GF-D8 (cell line): ENCODE data around the gene CHN2.

ENCODE experiments used
- DNase-seq: peaks from one replicate; lab custom pipeline; 2025; lab: John Stamatoyannopoulos, UW

Gene CHN2

DNA sequence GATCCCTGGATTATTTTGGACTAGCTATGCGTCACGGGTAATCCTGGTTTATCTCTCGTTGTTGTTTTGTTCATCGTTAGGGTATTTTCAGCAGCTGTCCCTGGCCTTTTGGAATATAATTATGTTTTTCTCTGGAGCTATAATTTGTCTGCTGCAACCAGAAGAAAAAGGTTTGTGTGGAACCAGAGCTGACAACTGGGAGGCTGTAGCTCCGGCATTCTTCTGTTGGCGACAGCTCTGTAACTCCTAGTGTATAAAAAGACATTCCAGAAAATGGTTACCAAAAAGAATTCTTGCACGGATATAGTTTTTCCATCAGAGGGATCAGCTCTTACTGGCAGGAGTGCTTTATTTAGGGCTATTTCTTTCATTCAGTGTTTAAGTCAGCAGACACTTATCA, 238.1 kb downstream of the CHN2 start:
- no peak for DNase-seq

DNA sequence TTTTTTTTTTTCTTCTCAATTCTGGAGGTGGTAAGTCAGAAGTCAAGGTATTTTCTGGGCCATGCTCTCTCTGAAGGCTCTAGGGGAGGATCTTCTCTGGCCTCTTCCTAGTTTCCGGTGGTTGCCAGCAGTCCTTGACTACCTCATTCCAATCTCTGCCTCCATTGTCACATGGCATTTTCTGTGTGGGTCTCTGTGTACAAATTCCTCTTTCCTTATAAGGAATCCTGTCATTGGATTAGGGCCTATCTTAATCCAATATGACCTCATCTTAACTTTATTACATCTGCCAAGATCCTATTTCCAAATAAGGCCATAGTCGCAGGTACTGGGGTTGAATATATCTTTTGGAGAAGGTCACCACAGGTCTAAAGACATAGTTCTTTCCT, 239.8 kb downstream of the CHN2 start:
- DNase-seq, result no peak

DNA sequence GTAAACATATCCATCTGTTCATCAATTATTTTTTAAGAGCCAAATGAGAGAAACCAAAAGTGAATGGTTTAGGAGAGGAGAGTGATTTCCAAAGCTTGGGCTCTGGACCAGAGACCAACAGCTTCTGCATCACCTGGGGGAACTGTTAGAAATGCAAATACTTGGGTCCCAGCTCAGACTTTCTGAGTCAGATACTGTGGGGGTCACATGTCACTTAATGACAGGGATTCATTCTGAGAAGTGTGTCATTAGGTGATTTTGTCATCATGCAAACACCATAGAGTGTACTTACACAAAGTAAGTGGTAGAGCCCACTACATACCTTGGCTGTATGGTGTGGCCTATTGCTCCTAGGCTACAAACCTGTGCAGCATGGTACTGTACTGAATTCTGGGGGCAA, 240.6 kb downstream of the CHN2 start:
- DNase-seq, result no peak

DNA sequence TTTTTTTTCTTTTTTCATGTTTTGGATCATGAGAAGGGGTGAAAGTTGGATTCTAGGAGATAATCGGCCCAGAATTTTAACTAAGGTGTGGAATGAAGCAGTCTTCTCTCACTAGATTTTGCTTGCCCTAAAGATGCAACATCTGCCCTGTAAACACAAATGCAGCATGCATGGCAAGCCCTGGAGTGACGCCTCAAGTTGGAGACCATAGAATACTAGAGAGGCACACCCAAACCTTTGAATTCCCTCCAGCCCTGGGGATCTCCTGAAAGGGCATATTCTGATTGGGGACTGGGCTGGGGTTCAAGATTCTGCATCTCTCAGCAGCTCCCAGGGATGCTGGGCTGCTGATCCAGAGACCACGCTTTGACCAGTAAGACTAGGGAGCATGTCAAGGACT, 241.3 kb downstream of the CHN2 start:
- DNase-seq, result no peak

DNA sequence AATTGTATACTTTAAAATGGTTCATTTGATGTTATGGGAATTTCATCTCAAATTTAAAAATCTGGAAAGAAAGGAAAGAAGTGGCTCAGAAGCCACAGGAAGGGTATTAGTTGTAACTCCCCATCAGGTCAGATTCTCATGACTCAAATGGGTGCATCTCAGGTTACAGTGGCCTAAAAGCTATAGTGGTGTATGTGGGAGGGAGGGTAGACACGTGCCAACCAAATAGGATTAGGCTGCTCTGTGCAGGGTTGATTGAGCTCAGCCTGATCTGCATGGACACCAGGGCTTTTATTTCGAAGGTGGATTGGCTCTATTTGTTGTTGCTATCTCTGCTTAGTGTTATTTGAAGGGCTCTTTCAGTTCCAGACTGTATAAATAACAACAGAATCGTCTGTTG, 247.6 kb downstream of the CHN2 start:
- DNase-seq, result no peak

DNA sequence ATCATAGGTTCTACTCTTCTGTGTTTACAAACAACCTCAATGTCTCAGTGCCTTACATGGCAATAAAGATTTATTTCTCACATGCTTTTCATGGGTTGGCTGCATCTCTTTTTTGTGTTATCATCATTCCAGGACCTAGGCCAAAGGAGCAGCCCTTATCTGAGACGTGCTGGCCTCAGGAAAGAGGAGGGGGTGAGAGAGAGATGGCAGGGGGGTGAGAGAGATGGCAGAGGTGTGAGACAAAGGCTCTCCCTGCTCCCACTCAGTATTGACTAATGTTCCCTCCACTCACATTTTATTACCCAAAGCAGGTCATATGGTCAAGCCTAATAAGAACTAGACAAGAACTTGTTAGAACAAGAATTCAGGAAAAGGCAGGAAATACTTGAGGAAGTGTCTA, 249.0 kb downstream of the CHN2 start:
- no peak for DNase-seq

DNA sequence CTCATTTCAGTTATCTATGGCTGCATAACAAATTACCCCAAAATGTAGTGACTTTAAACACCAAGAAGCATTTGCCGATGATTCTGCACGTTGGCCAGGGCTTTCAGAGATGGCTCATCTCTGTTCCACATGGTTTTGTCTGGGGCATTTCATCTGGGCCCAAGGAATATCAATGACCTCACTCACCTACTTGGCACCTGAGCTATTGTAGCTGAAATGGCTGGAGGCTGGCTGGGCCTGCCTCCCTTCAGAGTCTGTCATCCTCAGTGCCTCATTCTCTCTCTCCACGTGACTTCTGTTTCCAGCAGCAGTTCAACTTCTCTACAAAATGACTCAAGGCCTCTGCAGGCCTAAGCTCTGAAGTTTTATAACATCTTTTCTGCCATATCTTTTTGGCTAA, 249.7 kb downstream of the CHN2 start:
- no peak for DNase-seq

DNA sequence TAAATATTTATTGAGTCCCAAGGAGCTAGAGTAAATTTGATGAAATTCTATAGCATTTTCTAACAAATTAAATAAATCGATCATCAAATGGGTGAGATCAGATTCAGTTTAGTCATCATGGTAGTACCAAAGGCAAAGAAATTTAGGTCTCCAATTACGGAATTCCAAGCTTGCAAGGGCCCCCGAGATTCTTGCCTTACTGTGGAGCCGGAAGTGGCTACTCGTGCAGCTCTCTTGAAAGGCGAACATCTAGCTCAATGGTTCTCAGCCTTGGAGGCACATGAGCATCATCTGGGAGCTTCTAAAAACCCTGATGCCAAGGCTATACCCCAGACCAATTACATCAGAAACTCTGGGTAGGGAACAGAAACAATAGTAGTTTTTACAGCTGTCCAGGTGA, 251.2 kb downstream of the CHN2 start:
- no peak for DNase-seq

DNA sequence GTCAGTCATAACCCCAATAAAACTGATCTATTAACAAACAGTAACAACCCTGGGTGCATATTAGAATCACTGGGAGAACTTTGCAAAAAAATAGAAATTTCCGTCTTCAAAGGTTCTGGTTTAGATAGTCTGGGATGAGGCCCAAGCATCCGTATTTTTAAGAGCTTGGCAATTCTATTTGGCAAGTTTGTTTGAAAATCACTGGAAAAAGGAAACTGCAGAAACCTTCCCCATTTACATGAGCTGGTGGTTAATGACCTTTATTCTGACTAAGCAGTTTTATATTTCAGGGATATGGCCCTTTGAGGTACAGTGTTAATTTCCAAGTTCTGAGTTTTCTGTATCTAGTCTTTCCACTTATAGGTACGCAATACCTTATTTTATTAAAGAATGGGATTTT, 253.3 kb downstream of the CHN2 start:
- no peak for DNase-seq

DNA sequence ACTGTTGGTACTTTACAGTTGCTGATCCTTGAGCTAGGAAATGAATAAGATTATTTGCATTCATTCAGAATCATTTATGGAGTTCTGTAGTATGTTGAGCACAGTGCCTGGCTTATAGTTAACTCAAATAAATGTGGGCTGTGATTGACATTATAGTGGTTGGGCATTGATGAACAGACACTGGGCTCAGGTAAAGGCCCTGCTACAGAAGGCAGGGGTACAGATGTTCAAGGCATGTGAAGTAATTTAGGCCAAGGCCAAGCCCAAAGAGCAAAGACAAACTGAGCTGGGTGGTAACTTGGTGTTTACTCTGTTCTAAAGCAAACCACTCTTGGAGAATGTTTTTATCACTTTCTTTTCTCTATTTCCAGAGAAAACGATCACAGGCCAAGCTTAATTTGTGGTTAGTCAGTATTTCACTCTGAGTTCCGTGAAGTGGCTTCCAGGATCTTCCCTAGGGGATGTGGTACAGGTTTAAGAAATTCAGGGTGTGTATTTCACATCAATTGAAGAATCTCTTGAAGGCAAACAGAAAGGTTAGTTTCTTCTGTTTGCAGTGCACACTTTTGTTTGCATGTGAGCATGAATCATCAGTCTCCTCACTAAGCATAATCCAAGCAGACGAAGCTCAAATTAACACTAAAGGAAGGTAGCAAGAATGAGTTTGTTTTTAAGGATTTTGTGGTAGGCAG, 255.1 kb downstream of the CHN2 start:
- no peak for DNase-seq

DNA sequence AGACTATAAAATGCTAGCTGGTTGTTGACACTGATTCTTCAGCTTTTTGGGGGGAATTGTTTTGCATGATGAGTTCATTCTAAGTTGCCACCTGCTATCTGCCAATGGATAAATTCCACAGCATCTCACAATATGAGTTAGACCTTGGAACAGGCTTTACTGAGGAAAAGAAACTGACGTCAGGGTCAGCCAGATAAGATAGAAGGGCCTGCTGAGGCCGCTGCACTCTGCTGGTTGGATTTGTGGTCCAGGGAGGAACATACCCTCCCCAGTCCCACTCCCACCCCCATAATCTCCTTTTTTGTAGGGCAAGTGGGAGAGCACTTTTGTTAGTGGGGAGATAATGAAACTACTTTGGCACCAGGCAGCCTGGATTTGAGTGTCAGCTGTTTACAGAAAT, 258.4 kb downstream of the CHN2 start:
- DNase-seq, result no peak

DNA sequence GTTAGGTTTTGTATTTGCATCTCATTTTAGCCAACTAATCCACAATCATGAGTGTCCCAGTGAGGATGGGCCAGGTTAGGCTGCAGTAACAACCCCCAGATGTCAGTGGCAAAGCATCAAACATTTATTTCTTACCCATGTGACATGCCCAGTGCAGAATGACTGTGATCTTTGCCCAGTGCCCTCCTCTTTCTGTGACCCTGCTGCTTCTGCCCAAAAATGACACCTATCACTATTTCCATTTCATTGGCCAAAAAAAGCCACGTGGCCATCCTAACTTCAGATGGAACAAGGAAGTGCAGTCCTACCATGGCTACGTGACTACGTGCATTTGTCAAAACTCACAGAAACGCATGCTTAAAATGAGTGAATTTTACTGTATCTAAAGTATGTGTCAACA, 259.9 kb downstream of the CHN2 start:
- DNase-seq, result no peak

DNA sequence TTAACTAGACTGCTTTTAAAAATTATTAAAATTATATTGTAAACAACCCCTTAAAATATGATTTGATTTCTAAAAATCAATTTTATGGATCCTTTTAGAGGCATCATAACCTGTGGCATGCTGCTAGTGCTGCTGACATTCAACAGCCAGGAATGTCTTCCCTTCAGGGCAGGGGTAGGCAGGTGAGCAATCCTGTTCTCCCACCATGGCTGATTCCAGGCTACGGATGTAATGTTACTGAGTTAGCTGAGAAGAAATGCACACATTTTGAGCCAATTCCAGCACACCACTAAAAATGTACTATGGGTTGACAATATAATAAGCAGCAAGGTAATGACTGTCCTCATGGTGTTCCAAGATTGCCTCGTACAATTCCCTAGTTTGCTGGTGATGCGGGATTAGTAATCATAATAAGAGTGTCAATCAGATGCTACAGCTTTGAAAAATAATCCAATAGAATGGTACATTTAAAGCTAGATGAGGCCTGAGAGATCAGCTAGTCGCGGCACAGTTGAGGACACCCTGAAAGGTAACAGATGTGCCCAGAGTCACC, 260.4 kb downstream of the CHN2 start:
- DNase-seq, result no peak

DNA sequence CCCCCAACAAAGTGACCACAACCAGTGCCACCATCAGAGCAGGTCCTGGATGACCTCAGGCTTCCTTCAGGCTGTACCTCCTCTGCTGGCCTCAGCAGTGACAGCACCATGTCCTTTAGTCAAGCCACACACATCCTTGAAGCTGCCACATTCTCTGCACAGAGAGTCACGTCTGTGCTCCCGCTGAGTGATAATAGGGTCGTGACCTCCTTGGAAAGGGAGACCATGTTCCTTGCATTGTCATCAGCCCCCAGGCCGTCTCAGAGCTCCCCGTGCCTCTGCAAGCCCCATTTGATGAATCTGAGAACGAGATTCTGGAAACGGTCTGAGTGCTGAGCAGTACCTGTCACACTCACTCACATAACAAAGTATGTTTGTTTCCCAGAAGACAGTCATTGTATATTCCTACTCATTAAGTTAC, 262.6 kb downstream of the CHN2 start:
- DNase-seq, result no peak

DNA sequence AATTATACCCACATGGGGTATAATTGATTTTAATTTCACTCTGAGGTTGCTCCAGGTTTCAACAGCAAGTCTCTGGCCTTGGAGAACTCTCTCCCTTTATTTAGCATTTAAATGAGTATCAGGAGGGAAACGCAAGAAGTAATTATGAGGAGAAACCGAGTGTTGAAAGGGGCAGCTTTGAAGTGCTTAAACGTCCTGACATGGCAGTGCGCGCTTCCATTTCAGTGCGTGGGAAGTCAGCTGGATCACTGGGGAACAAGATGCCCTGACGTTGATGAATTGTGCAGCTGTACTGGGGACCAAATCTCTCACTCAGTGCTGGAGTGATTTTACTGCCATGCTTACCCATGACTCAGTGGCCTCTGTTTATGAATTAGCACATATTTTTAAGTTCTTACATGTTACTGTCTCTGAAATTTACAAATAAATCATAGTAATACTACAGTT, 263.0 kb downstream of the CHN2 start:
- no peak for DNase-seq

DNA sequence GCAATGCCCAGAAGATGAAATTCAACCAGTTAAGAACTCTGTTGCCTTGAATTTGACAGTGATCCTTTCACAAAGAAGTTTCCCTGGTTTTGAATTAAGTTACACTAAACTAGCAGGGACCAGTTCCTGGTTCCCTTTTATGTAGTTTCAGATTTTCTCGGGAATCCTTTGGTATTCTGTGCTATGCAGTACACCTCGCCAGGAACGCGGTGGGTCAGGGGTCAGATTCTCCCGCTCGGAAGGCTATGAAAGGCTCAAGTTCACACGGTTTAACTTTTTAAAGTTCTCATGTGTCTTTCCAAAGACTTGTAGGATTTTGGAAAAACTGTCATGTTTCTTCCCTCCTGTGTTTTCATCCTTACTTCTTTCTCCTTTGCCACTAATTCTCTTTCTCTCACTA, 264.4 kb downstream of the CHN2 start:
- no peak for DNase-seq

DNA sequence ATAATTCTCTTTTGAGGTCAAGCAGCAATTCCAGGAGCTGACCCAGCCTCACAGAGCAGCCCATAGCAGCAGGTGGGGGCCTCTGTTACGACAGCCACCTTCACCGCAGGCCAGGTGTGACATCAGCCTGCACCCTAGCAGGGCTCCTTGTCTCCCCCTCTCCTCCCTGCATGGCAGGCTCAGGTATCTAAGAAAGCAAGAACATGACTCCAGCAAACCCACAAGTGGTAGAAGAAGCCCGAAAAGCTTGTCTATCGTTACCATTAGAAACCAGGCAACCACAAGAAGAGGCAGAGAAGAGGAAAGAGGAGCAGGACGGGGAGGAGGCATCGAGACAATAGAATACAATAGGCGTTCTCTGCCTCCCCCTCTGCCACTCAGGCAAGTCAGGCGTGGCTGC, 265.0 kb downstream of the CHN2 start:
- DNase-seq, result no peak

DNA sequence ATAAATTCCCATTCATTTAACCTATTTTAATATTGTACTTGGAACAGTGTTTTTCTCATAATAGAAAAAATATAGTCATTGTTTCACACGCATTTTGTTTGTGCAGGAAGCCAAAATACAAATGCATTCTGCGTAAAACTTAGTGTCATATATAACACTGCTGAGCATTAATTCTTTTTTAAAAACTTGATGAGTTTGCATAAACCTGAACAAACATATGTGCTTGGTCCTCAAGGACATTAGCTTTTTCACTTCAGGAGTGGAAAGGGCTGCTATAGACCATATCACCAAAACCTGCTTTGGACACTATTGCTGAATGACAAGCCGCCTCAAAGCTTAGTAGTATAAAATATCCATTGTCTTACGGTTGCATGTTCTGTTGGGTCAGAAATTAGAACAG, 267.4 kb downstream of the CHN2 start:
- no peak for DNase-seq

DNA sequence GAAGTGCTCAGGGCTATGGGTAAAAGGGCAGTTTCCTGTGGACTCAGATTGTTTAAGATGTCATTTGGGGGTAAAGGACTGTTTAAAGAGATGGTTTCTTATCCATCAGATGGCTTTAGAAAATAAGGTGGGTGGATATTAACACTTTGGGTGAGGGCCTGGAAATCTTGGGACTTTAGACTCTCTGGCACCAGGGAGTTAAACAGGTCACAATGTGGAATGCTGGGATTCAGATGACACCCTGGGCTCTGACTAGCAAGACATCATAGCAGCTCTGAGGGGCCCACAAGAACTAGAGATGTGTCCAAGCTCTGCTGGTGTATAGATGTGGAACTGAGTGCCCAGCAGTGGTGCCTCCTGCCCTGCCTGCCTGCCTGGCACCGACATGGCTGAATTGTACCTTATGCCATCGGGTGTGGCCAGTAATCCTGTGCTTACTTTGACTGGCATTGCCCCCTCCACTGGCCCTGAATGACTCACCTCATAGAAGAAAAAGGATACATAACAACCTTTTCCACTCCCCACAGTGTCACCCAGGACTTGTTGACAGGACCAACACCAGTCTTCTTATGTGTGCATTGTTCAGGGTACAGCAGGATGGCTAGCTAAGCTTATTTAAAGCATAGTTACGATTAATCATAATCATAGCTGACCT, 269.1 kb downstream of the CHN2 start:
- DNase-seq, result no peak

DNA sequence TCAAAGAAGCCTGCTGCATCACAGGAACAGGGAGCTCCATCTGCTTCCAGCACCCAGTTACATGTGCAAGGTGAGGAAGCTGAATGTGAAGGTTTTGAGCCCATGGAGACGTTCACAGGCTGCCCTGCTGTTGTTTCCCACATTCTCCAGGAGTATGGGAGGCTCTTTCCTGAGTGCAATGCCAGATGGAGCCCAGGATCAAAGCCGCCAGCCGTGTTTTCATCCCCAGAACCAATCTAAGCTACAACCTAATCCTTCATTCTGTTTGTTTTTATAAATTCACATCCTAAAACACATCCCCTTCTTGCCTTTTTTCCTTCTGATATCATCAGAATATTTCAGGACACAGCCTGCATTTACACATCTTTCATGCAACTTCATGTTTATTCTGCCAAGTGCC, 270.2 kb downstream of the CHN2 start:
- DNase-seq, result no peak

DNA sequence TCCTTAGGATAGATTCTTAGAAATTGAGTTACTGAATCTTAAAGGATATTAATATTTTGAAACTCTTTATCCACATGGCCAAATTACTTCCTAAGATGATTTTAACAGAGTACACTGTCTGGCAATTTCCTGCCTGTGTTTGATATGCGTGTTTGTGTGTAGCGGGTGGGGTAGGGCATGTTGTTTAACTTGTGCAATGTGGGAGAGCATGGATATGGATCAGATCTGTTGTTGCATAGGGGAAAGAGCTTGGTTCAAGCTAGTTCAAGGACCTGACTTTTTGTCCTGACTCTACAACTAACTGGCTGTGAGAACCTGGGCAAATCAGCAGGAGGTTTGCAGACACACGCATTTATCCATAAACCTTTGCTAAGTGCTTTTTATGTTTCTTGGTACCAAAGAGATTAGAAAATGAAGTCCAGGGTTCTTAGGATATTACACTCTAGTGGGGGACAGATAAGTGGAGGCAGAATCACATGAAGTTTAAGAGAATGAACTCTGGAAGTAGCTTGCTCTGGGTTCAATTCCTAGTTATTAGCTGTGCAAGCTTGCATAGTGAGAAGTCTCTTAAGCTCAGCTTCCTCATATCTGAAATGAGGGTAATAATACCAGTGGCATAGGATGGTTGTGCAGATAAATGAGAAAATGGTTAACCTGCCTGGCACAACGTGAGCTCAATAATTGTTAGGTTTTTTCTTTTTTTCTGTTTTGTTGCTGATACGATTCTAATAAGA, 272.8 kb downstream of the CHN2 start:
- DNase-seq, result no peak

DNA sequence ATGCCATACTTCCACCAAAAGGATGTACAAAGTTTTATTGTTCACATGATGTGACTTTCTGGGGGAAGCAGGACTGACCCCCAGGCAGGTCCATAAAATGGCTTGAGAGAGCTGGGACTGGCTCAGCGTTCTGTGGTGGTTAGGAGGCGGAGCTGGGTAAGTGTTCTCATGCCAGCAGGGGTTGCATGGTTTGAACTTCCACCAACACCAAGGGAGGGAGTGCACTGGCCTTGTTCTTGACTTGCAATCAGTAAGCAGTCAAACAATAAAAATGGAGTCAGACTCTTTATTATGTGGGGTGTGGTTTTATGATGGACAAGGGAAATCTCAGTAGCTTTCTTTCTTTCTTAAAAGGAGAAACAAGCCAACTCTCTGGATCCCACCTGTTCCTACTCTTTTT, 273.6 kb downstream of the CHN2 start:
- DNase-seq, result no peak

DNA sequence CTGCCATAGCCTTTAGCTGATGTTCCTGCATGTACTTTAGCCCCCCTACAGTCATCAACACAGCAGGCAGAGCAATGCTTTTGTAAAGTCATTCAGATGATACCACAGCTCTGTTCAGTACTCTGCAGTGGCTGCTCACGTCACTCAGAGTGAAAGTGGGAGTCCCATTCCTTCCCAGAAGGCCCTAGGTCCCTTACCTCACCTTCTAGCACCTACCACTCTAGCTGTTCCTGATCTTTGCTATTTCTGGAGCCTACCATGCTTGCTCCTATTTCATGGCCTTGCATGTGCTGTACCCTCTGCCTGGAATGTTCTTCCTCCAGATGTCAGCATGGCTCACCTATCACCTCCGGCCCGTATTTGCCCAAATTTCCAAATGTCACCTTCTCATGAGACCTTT, 274.7 kb downstream of the CHN2 start:
- no peak for DNase-seq
